HEK293 (cell line): ENCODE results near the gene YWHAG.

ENCODE experiments used
- CTCF ChIA-PET: fragments of 350-600 bp; formaldehyde crosslinking; extraction: SDS; loops from one replicate; lab custom pipeline; 2021; ENCODE audit warnings: antibody characterized with exemption; lab: Yijun Ruan, JAX
- POLR2A ChIA-PET: fragments of 300-600 bp; formaldehyde crosslinking; extraction: SDS; loops from one replicate; lab custom pipeline; 2020; ENCODE audit warnings: antibody characterized with exemption, inconsistent platforms; lab: Yijun Ruan, JAX
- H3K27ac ChIP-seq: fragments of 200-500 bp; sonication (Bioruptor generic); 2 replicates; pipeline ENCODE4 v1.5.1; 2014; ENCODE audit warnings: low read depth, low read length, control low read depth, inconsistent platforms; ENCODE audit errors: extremely low read depth
- H3K36me3 ChIP-seq, 2 experiments: fragments of 200-500 bp in 1 of 2; sonication (Bioruptor generic) in 1 of 2; 1 replicate in 1 of 2; 2 replicates in 1 of 2; pipeline ENCODE4 v1.5.1; 2014 to 2017; ENCODE audit warnings: inconsistent platforms in 2 of 2, low read length in 2 of 2; ENCODE audit not compliant: control insufficient read depth in 2 of 2, insufficient read depth in 1 of 2
- H3K4me1 ChIP-seq: fragments of 200-500 bp; sonication (Bioruptor generic); 2 replicates; pipeline ENCODE4 v1.5.1; 2014; ENCODE audit warnings: mild to moderate bottlenecking, low read length, inconsistent platforms; ENCODE audit not compliant: control insufficient read depth, insufficient read depth
- H3K4me3 ChIP-seq: 2 replicates; pipeline ENCODE4 v1.5.1; 2011; ENCODE audit warnings: low read depth, mild to moderate bottlenecking, control low read depth, low read length, moderate library complexity
- H3K9me3 ChIP-seq: fragments of 200-500 bp; sonication (Bioruptor generic); 2 replicates; pipeline ENCODE4 v1.5.1; 2014; ENCODE audit warnings: low read depth, low read length, inconsistent platforms; ENCODE audit not compliant: control insufficient read depth, insufficient read depth
- BCL11A ChIP-seq: fragments of 450-650 bp; formaldehyde crosslinking; IDR thresholded peaks from 2 replicates; pipeline ENCODE4 v1.5.1; 2016; ENCODE audit warnings: low read depth, missing biosample characterization, missing genetic modification characterization
- GLIS2 ChIP-seq: fragments of 450-650 bp; formaldehyde crosslinking; IDR thresholded peaks from 2 replicates; pipeline ENCODE4 v1.5.1; 2016; ENCODE audit warnings: missing biosample characterization, missing genetic modification characterization
- MEIS1 ChIP-seq: sonication (generic); formaldehyde crosslinking; IDR thresholded peaks from 2 replicates; pipeline ENCODE4 v1.8.1; 2022; ENCODE audit warnings: missing genetic modification reagents, mild to moderate bottlenecking, borderline replicate concordance
- OSR2 ChIP-seq: fragments of 450-650 bp; formaldehyde crosslinking; IDR thresholded peaks from 2 replicates; pipeline ENCODE4 v1.5.1; 2016; ENCODE audit warnings: missing biosample characterization, missing genetic modification characterization
- SCRT2 ChIP-seq: fragments of 450-650 bp; formaldehyde crosslinking; IDR thresholded peaks from 2 replicates; pipeline ENCODE4 v1.5.1; 2016; ENCODE audit warnings: missing biosample characterization, missing genetic modification characterization
- SP3 ChIP-seq: fragments of 450-650 bp; formaldehyde crosslinking; IDR thresholded peaks from 2 replicates; pipeline ENCODE4 v1.5.1; 2016; ENCODE audit warnings: missing biosample characterization, missing genetic modification characterization
- WT1 ChIP-seq: fragments of 450-650 bp; formaldehyde crosslinking; IDR thresholded peaks from 2 replicates; pipeline ENCODE4 v1.5.1; 2016; ENCODE audit warnings: missing biosample characterization, missing genetic modification characterization
- ZBTB17 ChIP-seq: fragments of 450-650 bp; formaldehyde crosslinking; IDR thresholded peaks from 2 replicates; pipeline ENCODE4 v1.5.1; 2016; ENCODE audit warnings: missing biosample characterization, missing genetic modification characterization
- ZNF112 ChIP-seq: fragments of 450-650 bp; formaldehyde crosslinking; IDR thresholded peaks from 2 replicates; pipeline ENCODE4 v1.5.0; 2017; ENCODE audit warnings: missing biosample characterization, missing genetic modification characterization
- ZNF114 ChIP-seq: fragments of 450-650 bp; formaldehyde crosslinking; IDR thresholded peaks from 2 replicates; pipeline ENCODE4 v1.5.0; 2017; ENCODE audit warnings: missing biosample characterization, missing genetic modification characterization
- ZNF132 ChIP-seq: fragments of 450-650 bp; formaldehyde crosslinking; IDR thresholded peaks from 2 replicates; pipeline ENCODE4 v1.5.1; 2017; ENCODE audit warnings: missing biosample characterization, missing genetic modification characterization, borderline replicate concordance
- ZNF174 ChIP-seq: fragments of 450-650 bp; formaldehyde crosslinking; IDR thresholded peaks from 2 replicates; pipeline ENCODE4 v1.5.0; 2017; ENCODE audit warnings: missing biosample characterization, mild to moderate bottlenecking, missing genetic modification characterization
- ZNF211 ChIP-seq: fragments of 450-650 bp; formaldehyde crosslinking; IDR thresholded peaks from 2 replicates; pipeline ENCODE4 v1.5.1; 2016; ENCODE audit warnings: low read depth, missing biosample characterization, missing genetic modification characterization
- ZNF354C ChIP-seq: fragments of 450-650 bp; formaldehyde crosslinking; IDR thresholded peaks from 2 replicates; pipeline ENCODE4 v1.5.1; 2016; ENCODE audit warnings: missing biosample characterization, missing genetic modification characterization, low read depth, borderline replicate concordance
- ZNF621 ChIP-seq: fragments of 450-650 bp; formaldehyde crosslinking; IDR thresholded peaks from 2 replicates; pipeline ENCODE4 v1.5.1; 2017; ENCODE audit warnings: missing biosample characterization, missing genetic modification characterization
- ZNF664 ChIP-seq: fragments of 450-650 bp; formaldehyde crosslinking; IDR thresholded peaks from 2 replicates; pipeline ENCODE4 v1.5.1; 2016; ENCODE audit warnings: missing biosample characterization, missing genetic modification characterization
- ZNF707 ChIP-seq: fragments of 450-650 bp; formaldehyde crosslinking; IDR thresholded peaks from 2 replicates; pipeline ENCODE4 v1.5.1; 2016; ENCODE audit warnings: missing biosample characterization, missing genetic modification characterization
- ZSCAN30 ChIP-seq: fragments of 450-650 bp; IDR thresholded peaks from 2 replicates; pipeline ENCODE4 v1.5.1; 2018; ENCODE audit warnings: missing biosample characterization, mild to moderate bottlenecking, missing genetic modification characterization, moderate library complexity
- TF ChIP-seq, protein P1 (sequence below): fragments of 450-650 bp; formaldehyde crosslinking; IDR thresholded peaks from 2 replicates; pipeline ENCODE4 v1.5.1; 2016; ENCODE audit warnings: missing biosample characterization, missing genetic modification characterization, borderline replicate concordance
- TF ChIP-seq, protein P2 (sequence below): fragments of 450-650 bp; formaldehyde crosslinking; IDR thresholded peaks from 2 replicates; pipeline ENCODE4 v1.5.1; 2016; ENCODE audit warnings: missing biosample characterization, missing genetic modification characterization

Gene YWHAG

DNA sequence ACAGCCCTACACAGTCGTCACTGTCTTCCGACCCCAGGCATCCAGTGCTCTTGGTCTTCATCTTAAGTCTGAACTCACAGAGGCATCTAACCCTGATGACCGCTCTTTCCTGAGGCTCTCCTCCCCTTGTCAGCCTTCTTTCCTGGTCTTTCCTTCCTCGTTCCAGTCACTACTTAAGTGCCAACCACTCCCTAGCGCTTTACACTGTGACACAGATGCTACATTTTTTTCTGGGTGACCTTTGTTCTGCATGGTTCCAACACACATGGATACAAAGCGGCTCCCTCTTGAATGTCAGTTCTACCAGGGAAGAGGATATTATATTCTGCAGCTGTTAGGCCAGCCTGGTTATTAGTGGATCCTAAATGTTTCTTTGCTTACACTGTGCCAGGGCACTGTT lies 12.7 kb downstream of the YWHAG start (continued):
- TF ChIP-seq, protein P1, sequence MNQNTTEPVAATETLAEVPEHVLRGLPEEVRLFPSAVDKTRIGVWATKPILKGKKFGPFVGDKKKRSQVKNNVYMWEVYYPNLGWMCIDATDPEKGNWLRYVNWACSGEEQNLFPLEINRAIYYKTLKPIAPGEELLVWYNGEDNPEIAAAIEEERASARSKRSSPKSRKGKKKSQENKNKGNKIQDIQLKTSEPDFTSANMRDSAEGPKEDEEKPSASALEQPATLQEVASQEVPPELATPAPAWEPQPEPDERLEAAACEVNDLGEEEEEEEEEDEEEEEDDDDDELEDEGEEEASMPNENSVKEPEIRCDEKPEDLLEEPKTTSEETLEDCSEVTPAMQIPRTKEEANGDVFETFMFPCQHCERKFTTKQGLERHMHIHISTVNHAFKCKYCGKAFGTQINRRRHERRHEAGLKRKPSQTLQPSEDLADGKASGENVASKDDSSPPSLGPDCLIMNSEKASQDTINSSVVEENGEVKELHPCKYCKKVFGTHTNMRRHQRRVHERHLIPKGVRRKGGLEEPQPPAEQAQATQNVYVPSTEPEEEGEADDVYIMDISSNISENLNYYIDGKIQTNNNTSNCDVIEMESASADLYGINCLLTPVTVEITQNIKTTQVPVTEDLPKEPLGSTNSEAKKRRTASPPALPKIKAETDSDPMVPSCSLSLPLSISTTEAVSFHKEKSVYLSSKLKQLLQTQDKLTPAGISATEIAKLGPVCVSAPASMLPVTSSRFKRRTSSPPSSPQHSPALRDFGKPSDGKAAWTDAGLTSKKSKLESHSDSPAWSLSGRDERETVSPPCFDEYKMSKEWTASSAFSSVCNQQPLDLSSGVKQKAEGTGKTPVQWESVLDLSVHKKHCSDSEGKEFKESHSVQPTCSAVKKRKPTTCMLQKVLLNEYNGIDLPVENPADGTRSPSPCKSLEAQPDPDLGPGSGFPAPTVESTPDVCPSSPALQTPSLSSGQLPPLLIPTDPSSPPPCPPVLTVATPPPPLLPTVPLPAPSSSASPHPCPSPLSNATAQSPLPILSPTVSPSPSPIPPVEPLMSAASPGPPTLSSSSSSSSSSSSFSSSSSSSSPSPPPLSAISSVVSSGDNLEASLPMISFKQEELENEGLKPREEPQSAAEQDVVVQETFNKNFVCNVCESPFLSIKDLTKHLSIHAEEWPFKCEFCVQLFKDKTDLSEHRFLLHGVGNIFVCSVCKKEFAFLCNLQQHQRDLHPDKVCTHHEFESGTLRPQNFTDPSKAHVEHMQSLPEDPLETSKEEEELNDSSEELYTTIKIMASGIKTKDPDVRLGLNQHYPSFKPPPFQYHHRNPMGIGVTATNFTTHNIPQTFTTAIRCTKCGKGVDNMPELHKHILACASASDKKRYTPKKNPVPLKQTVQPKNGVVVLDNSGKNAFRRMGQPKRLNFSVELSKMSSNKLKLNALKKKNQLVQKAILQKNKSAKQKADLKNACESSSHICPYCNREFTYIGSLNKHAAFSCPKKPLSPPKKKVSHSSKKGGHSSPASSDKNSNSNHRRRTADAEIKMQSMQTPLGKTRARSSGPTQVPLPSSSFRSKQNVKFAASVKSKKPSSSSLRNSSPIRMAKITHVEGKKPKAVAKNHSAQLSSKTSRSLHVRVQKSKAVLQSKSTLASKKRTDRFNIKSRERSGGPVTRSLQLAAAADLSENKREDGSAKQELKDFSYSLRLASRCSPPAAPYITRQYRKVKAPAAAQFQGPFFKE (tag by site-specific recombination): no peak
- TF ChIP-seq ZNF707 (tag by site-specific recombination): no peak
- no peak for TF ChIP-seq OSR2
- TF ChIP-seq SP3 (tag by site-specific recombination): no peak
- TF ChIP-seq WT1 (tag by site-specific recombination): no peak
- TF ChIP-seq ZNF174: no peak
- no peak for TF ChIP-seq ZNF664 (tag by site-specific recombination)
- no peak for TF ChIP-seq GLIS2 (tag by site-specific recombination)
- TF ChIP-seq BCL11A: no peak

DNA sequence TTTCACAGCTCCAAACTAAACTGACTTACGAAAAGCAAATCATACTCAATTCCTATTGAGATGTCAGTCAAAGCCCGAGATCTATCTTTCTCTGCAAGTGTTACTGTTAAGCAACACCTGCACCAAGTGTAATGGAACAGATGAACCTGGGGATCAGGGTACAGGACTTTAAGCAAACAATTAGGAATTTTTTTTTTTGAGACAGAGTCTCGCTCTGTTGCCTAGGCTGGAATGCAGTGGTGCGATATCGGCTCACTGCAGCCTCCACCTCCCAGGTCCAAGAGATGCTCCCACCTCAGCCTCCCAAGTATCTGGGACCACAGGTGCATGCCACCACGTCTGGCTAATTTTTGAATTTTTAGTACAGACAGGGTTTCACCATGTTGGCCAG lies 14.9 kb downstream of the YWHAG start:
- Histone ChIP-seq H3K9me3 (no peaks in the 10 kb centered on the region), H3K36me3 (peaks cover 44 to 52% of the 10 kb centered on the region in 2 experiments), H3K4me1 (no peaks in the 10 kb centered on the region), H3K4me3 (no peak overlapping the region), H3K27ac (no peak overlapping the region)
- ChIA-PET CTCF (no interaction called here), POLR2A (no interaction called here)
- TF ChIP-seq MEIS1 (CRISPR knock-in tag) (no peak), SCRT2 (no peak), ZSCAN30 (tag by site-specific recombination) (no peak), ZNF354C (tag by site-specific recombination) (no peak), ZNF211 (tag by site-specific recombination) (no peak), ZNF132 (tag by site-specific recombination) (no peak)

DNA sequence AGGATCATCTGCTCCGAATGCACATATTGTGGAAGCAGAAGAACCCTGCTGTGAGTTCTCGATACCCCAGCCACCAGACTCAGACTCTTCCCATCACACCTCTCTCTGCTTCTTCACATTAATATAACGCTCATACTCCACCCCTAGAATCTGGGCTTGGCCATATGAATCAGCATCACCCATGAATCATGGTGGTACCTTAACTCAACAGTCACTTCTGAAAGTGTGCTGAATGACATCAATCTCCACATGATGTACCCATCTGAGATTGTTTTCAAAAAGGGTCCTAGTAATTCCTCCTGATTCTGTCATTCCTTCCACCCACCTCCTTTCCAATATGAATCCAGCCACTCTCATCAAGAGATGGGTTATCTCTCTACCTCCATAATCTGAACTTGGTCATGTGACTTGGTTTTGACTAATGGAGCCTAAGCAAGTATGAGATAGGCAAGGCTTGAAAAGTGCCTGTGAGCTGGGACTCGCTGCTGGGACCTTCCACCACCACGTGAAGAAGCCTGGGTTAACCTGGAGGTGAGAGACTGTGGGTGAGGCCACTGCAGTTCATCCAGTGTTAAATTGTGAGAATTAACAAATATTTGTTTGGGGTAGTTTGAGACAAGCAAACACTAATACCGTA lies 15.4 kb downstream of the YWHAG start:
- Histone ChIP-seq H3K9me3 (no peaks in the 10 kb centered on the region), H3K36me3 (peaks cover 44 to 52% of the 10 kb centered on the region in 2 experiments), H3K4me3 (no peak overlapping the region), H3K27ac (no peak overlapping the region), H3K4me1 (no peaks in the 10 kb centered on the region)
- TF ChIP-seq, protein P2, sequence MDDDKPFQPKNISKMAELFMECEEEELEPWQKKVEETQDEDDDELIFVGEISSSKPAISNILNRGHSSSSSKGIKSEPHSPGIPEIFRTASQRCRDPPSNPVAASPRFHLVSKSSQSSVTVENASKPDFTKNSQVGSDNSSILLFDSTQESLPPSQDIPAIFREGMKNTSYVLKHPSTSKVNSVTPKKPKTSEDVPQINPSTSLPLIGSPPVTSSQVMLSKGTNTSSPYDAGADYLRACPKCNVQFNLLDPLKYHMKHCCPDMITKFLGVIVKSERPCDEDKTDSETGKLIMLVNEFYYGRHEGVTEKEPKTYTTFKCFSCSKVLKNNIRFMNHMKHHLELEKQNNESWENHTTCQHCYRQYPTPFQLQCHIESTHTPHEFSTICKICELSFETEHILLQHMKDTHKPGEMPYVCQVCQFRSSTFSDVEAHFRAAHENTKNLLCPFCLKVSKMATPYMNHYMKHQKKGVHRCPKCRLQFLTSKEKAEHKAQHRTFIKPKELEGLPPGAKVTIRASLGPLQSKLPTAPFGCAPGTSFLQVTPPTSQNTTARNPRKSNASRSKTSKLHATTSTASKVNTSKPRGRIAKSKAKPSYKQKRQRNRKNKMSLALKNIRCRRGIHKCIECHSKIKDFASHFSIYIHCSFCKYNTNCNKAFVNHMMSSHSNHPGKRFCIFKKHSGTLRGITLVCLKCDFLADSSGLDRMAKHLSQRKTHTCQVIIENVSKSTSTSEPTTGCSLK (tag by site-specific recombination): no peak
- TF ChIP-seq ZNF112 (tag by site-specific recombination) (no peak), SCRT2 (no peak), ZBTB17 (tag by site-specific recombination) (no peak), MEIS1 (CRISPR knock-in tag) (no peak), ZNF114 (tag by site-specific recombination) (no peak), ZNF621 (tag by site-specific recombination) (no peak), ZNF354C (tag by site-specific recombination) (no peak)
- ChIA-PET POLR2A (no interaction called here), CTCF (no interaction called here)
